GM21825 (cell line): ENCODE results near the gene APLN.

Source experiments
- ATAC-seq: cut with Tn5 transposase; IDR thresholded peaks from one replicate; pipeline ENCODE4 v1.9.1; 2021; ENCODE audit warnings: mild to moderate bottlenecking, moderate library complexity; ENCODE audit not compliant: unreplicated experiment

The APLN gene

DNA sequence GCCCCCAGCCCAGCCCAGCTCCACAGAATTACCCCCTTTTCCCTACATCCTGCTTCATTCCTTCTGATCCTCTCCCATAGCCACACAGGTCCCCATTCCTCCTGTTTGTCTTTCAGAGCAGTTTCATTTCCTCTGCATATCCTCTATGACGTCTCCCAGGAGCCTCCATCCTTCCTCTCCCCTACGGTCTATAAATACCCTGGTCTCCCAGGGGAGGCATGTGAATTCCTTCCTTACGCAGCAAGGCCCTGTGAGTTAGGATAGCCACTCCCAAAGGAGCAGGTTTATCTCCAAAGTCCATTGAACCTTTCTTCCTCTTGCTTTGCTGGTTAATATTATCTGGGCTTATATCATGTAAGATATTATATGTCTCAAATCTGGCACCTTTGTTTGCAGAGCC is 8.4 kb upstream of the APLN start:
- ATAC-seq, result no peak

- ATAC-seq, result no peak
Observed at GRCh38 chrX:129661369-129661768, 6.6 kb upstream of the APLN start.

- ATAC-seq, result no peak
Observed at GRCh38 chrX:129659861-129660260, 5.1 kb upstream of the APLN start.

GRCh38 chrX:129659141-129659540 is 4.4 kb upstream of the APLN start:
- no peak for ATAC-seq

DNA sequence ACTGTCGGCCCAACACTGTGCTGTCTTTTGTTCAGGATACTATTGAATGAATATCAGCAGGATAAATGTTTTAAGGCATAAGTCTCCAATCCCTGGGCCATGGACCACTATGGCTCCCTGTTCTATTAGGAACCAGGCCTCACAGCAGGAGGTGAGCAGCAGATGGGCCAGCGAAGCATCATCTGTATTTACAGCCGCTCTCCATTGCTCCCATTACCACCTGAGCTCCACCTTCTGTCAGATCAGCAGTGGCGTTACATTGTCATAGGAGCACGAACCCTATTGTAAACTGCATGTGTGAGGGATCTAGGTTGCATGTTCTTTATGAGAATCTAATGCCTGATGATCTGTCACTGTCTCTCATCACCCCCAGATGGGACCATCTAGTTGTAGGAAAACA is 3.7 kb upstream of the APLN start:
- no peak for ATAC-seq

- ATAC-seq, result no peak
Observed at GRCh38 chrX:129655547-129656249, 942 bp upstream of the APLN start.

GRCh38 chrX:129653971-129654651 is 645 bp downstream of the APLN start:
- ATAC-seq, result no peak

- no peak for ATAC-seq
Observed at GRCh38 chrX:129653181-129653970, 1.4 kb downstream of the APLN start.

DNA sequence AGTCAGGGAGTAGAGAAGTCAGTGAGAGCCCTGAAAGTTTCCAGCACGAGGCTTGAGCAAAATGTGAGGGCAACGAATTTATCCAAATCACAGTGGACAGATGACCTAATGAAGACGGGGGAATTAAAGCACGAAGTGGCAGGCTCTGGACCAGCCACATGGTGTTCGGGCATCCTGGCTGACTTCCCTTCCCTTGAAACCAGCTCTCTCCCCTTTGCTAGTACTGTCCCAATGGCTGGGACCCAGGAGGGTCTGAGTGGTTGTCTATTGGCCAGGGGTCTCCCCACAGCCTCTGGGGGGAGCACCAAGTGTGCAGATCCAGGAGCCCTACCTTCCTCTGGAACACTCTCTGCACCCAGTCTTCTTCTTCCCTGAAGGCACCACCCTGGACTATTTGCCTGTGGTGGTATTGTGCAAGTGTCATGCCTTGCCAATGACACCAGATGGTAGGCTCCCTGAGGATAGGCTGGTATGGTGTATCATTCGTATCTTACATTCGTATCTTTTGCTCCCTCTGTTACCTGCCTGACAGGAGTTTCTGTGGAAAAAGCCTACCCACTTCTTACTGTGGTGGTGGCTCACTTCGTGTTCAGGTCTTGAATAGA is 2.1 kb downstream of the APLN start:
- no peak for ATAC-seq

DNA sequence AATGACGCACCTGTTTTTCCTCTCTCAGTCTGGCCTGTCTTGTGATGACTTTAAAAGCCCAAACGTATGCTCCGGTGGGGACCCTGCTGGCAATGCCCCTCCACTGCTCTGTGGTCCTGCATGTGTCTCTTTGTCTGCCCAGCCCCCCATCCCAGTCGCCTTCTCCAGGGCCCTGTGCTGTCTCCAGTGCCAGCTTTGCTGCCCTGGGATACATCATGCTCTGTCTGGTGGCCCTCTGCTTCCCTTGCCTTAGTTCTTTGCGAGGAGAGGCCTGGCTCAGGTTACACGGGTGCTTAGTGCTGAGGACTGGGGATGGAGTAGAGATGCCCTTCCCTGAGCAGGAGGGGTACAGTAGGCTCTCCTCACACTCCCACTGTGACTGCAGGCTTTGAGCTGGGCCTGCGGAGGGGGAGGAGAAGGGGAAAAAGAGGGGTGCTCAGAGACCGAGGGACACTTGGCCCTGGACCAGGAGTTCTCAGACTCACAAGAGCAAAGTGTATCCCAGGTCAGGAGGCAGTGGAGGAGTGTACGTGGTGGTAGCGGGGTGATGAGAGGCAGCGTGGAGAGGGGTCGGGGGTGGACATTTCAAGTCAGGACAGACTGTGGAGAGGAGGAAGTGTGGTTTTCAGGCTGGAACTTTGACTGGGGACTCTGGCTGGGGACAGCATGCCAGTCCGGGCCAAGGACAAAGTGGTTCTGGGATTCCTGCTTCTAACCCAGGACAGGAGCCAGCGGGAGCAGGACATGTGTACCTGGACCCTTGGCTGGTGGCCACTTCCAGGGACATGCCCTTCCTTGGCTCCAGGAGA is 2.8 kb downstream of the APLN start:
- ATAC-seq, result no peak

- ATAC-seq, result no peak
Observed at GRCh38 chrX:129650821-129651510, 3.8 kb downstream of the APLN start.

- ATAC-seq, result no peak
Observed at GRCh38 chrX:129650183-129650689, 4.5 kb downstream of the APLN start.

GRCh38 chrX:129649268-129650182 is 5.2 kb downstream of the APLN start:
- ATAC-seq, result no peak

DNA sequence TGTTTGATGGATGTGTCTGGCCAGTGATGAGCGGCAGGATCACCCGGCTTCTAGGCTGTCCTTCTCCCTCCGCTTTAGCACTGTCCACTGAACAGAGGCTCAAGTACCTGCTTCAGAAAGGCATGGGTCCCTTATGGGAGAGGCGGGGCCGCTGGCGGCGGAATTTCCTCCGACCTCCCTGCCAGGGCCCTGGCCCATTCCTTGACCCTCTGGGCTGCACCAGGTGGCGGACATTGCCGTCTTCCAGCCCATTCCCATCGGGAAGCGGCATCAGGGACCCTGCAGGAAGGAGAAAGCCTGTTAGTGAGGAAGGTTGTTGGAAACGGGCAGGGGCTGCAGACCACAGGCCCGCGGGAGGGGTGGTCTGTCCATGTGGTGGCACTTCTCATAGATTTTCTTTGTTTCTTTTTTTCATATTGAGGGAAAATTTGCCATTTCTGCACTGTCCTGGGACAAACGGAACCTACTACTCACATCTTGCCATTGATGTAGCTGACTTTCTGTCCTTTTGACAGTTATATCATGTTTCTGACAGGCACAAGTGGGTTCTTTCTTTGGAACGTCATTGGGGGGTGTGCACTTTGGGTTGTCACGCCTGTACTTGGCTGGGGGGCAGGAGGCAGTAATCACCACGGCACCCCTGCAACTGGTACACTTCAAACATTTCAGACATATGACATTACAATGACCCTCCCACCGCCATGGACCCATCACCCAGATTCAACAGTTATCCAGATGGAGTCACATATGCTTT is 6.1 kb downstream of the APLN start:
- no peak for ATAC-seq

DNA sequence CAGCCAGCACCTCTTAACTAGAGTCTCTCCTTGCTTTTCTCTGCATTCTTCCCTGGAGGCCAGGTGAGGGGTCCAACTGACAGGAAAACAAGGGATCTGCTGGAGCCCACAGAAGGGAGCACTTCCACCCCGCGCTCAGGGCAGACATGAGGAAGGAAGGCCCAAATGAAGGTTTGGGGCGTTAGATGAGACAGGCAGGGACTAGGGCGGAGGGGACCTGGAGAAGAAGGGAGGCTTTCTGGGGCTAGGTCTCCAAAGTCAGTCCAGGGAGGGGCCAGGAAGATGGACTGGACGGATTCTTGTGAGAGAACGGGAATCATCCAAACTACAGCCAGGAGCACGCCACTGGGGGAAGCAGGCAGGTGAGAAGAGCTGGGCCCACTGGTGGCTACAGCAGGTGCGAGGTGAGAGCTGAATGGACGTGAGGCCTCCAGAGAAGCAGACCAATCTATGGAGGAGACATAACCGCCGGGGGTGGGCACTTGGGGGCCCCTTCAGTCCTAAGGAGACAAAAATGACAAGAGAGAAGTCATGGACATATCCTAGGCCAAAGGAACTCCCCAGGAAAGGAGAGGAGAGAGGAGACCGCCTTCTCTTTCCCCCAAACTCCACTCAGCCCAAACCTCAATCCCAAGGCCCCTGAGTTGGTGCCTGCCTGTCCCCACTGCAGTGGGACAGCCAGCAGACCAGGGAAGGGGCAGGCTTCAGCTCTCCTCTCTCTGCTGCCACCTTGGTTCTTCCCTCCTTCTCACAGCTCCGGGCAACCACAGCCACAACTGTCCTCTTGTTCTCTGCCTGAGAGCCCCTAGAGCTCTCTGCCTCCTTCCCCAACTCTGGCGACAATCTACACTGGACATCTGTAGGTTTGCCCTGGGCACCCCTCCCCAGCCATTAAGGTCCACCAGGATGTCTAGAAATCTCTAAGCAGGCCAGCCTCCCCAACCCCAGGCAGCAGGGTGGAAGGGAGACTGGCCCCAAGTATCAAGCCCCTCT is 7.0 kb downstream of the APLN start:
- no peak for ATAC-seq

GRCh38 chrX:129646566-129647417 is 8.0 kb downstream of the APLN start:
- no peak for ATAC-seq
